Effector CD8-positive, alpha-beta T cell (primary cell): ENCODE data around the gene CBFB.
"Not testable (repeated sequence)": the region's sequence is repeated elsewhere in the genome, so short reads cannot be mapped to it uniquely, and the experiment has no call there.

ENCODE experiments used
- DNase-seq: peaks from one replicate; lab custom pipeline; 2025; lab: John Stamatoyannopoulos, UW

The CBFB gene

GRCh38 chr16:67098599-67098998 lies 69.7 kb downstream of the CBFB start:
- DNase-seq, result no peak

GRCh38 chr16:67100569-67101310 lies 71.8 kb downstream of the CBFB start:
- DNase-seq, result no peak

- no peak for DNase-seq
These were observed 72.5 kb downstream of the CBFB start for GRCh38 chr16:67101311-67102082.

GRCh38 chr16:67104061-67104460 lies 75.1 kb downstream of the CBFB start:
- DNase-seq, result no peak

GRCh38 chr16:67104845-67105244 lies 75.9 kb downstream of the CBFB start:
- no peak for DNase-seq

- DNase-seq, result no peak
These were observed 76.3 kb downstream of the CBFB start for GRCh38 chr16:67105246-67105645.

- DNase-seq, result no peak
These were observed 76.9 kb downstream of the CBFB start for GRCh38 chr16:67105881-67106280.

GRCh38 chr16:67108489-67108888 lies 79.5 kb downstream of the CBFB start:
- no peak for DNase-seq

- DNase-seq, result no peak
These were observed 80.0 kb downstream of the CBFB start for GRCh38 chr16:67108931-67109406.

GRCh38 chr16:67109407-67110135 lies 80.6 kb downstream of the CBFB start, which contains the start of gene PHAF1:
Gene PHAF1 (plus strand): TSS chr16:67109941. CDS start chr16:67110176, 235 bp downstream.
- peak; percentile 93 for DNase-seq

- no peak for DNase-seq
These were observed 83.0 kb downstream of the CBFB start for GRCh38 chr16:67111951-67112444.

GRCh38 chr16:67112591-67113399 lies 83.8 kb downstream of the CBFB start:
- no peak for DNase-seq

- DNase-seq, result no peak
These were observed 85.8 kb downstream of the CBFB start for GRCh38 chr16:67114793-67115192.

GRCh38 chr16:67115639-67116038 lies 86.7 kb downstream of the CBFB start:
- DNase-seq, result no peak

- DNase-seq, result no peak
These were observed 87.7 kb downstream of the CBFB start for GRCh38 chr16:67116388-67117311.

- DNase-seq, result no peak
These were observed 88.8 kb downstream of the CBFB start for GRCh38 chr16:67117716-67118115.

GRCh38 chr16:67120025-67120424 lies 91.1 kb downstream of the CBFB start:
- no peak for DNase-seq

GRCh38 chr16:67122799-67123198 lies 93.8 kb downstream of the CBFB start:
- DNase-seq, result not testable (repeated sequence)

- DNase-seq, result no peak
These were observed 99.5 kb downstream of the CBFB start for GRCh38 chr16:67128417-67128816.

- no peak for DNase-seq
These were observed 99.9 kb downstream of the CBFB start for GRCh38 chr16:67128887-67129286.
